Activated CD4-positive, alpha-beta T cell treated with anti-CD3 and anti-CD28 coated beads, Interleukin-2, Interleukin-6, amounts not matched to agents 100 ng/mL and 50 ng/mL, durations not matched to agents 16 hours and 8 hours (primary cell): ENCODE measurements around the gene CETP.
A peak's percentile ranks its signal among the peaks of the same experiment; 100 is the strongest.
"Not testable (repeated sequence)": the region's sequence is repeated elsewhere in the genome, so short reads cannot be mapped to it uniquely, and the experiment has no call there.

Source experiments
- DNase-seq: peaks from one replicate; pipeline ENCODE4 v3.0.0-alpha.2; 2020

The CETP gene

GRCh38 chr16:56982695-56983094 is 20.9 kb downstream of the CETP start:
- no peak for DNase-seq

GRCh38 chr16:56983211-56983751 is 21.5 kb downstream of the CETP start:
- no peak for DNase-seq

GRCh38 chr16:56984639-56985038 is 22.9 kb downstream of the CETP start:
- no peak for DNase-seq

- no peak for DNase-seq
Observed at GRCh38 chr16:56985288-56985961, 23.7 kb downstream of the CETP start.

- no peak for DNase-seq
Observed at GRCh38 chr16:56985962-56986360, 24.2 kb downstream of the CETP start.

- DNase-seq = no peak
Observed at GRCh38 chr16:56986361-56986760, 24.6 kb downstream of the CETP start.

GRCh38 chr16:56986908-56987307 is 25.2 kb downstream of the CETP start:
- not testable (repeated sequence) for DNase-seq

GRCh38 chr16:56987692-56988091 is 25.9 kb downstream of the CETP start:
- DNase-seq = no peak

GRCh38 chr16:56988161-56988947 is 26.6 kb downstream of the CETP start:
- DNase-seq = no peak

GRCh38 chr16:56988948-56989945 is 27.5 kb downstream of the CETP start, which contains the start of gene NLRC5:
NLRC5 (plus strand) TSS chr16:56989557; CDS start chr16:57020713, 31,156 bp downstream.
- peak; percentile 96 for DNase-seq

- no peak for DNase-seq
Observed at GRCh38 chr16:56989988-56990387, 28.2 kb downstream of the CETP start.

GRCh38 chr16:56990407-56991286 is 28.9 kb downstream of the CETP start:
- peak; percentile 61 for DNase-seq

- DNase-seq = not testable (repeated sequence)
Observed at GRCh38 chr16:56992431-56992830, 30.7 kb downstream of the CETP start.

GRCh38 chr16:56993204-56993603 is 31.5 kb downstream of the CETP start:
- DNase-seq = no peak

GRCh38 chr16:56994311-56994710 is 32.6 kb downstream of the CETP start:
- DNase-seq = no peak

- DNase-seq = no peak
Observed at GRCh38 chr16:56995136-56995805, 33.5 kb downstream of the CETP start.

GRCh38 chr16:56997264-56997663 is 35.5 kb downstream of the CETP start:
- DNase-seq = no peak

GRCh38 chr16:56997931-56998330 is 36.2 kb downstream of the CETP start:
- DNase-seq = no peak

GRCh38 chr16:56998352-56998751 is 36.6 kb downstream of the CETP start:
- no peak for DNase-seq

GRCh38 chr16:56998861-56999260 is 37.1 kb downstream of the CETP start:
- no peak for DNase-seq
